Measurements from ENCODE around the gene PARN. TPM values are rescaled to one million over a fixed set of nuclear protein-coding genes. Genes with fewer than 3 reads are reported as not detected.
"Not testable (repeated sequence)": the region's sequence is repeated elsewhere in the genome, so short reads cannot be mapped to it uniquely, and the experiment has no call there.

PARN gene
- total and polyA plus RNA-seq, 3 donors from 2014 or later = 43.5 to 67.2 (median 47.6) TPM

- H3K36me3 ChIP-seq (ENCODE audit: low read depth, missing control alignments) = no peaks in the 10 kb centered on the region
- H3K9me3 ChIP-seq = no peaks in the 10 kb centered on the region
- H3K27me3 ChIP-seq = no peaks in the 10 kb centered on the region
- no peak overlapping the region for H3K4me3 ChIP-seq
- 88 to 93% methylated on average over 8 of the region's 8 CpGs for WGBS, 2 donors
- no peak for DNase-seq
- H3K27ac ChIP-seq = no peak overlapping the region
- H3K4me1 ChIP-seq = peaks cover 3% of the 10 kb centered on the region
- intact Hi-C loops (cut with DNase I; ENCODE audit: low total_unique reads) = no loop called here
- no peak for TF ChIP-seq POLR2A (IDR thresholded peaks at IDR 0.05)
- TF ChIP-seq CTCF (IDR thresholded peaks at IDR 0.05) = no peak
These were observed 11.1 kb upstream of the PARN start for GRCh38 chr16:14641206-14641605.

- TF ChIP-seq CTCF (IDR thresholded peaks at IDR 0.05) (no peak), POLR2A (IDR thresholded peaks at IDR 0.05) (no peak)
- no peaks in the 10 kb centered on the region for H3K9me3 ChIP-seq
- DNase-seq = no peak
- 84 to 89% methylated on average over 10 of the region's 10 CpGs for WGBS, 2 donors
- intact Hi-C loops (cut with DNase I; ENCODE audit: low total_unique reads) = no loop called here
- no peaks in the 10 kb centered on the region for H3K27me3 ChIP-seq
- peaks cover 10% of the 10 kb centered on the region for H3K4me1 ChIP-seq
- H3K4me3 ChIP-seq = no peak overlapping the region
- H3K36me3 ChIP-seq (ENCODE audit: low read depth, missing control alignments) = no peaks in the 10 kb centered on the region
- H3K27ac ChIP-seq = no peak overlapping the region
These were observed 10.5 kb upstream of the PARN start for GRCh38 chr16:14640538-14640937.

- H3K4me3 ChIP-seq; intact Hi-C loops (cut with DNase I; ENCODE audit: low total_unique reads); H3K27me3 ChIP-seq; H3K36me3 ChIP-seq (ENCODE audit: low read depth, missing control alignments); H3K27ac ChIP-seq; DNase-seq; H3K9me3 ChIP-seq: not testable (repeated sequence)
- whole genome bisulfite sequencing, 2 donors = 23 to 36% methylated on average over 1 of the region's 1 CpG
- peaks cover 18% of the 10 kb centered on the region for H3K4me1 ChIP-seq
These were observed 6.8 kb upstream of the PARN start for GRCh38 chr16:14636951-14637240.

GRCh38 chr16:14636179-14636950 is 6.3 kb upstream of the PARN start:
- H3K27me3 ChIP-seq; H3K36me3 ChIP-seq (ENCODE audit: low read depth, missing control alignments); intact Hi-C loops (cut with DNase I; ENCODE audit: low total_unique reads); H3K9me3 ChIP-seq; H3K4me3 ChIP-seq: not testable (repeated sequence)
- 36 to 38% methylated on average over 17 of the region's 17 CpGs for WGBS, 2 donors
- DNase-seq = peak; percentile 23
- Histone ChIP-seq H3K27ac (peak overlapping the region in 1 of 2 donors; percentile 11), H3K4me1 (peaks cover 18% of the 10 kb centered on the region)

- peak overlapping the region in 1 of 2 donors; percentile 11 for H3K27ac ChIP-seq
- H3K36me3 ChIP-seq (ENCODE audit: low read depth, missing control alignments) = no peaks in the 10 kb centered on the region
- H3K4me3 ChIP-seq = no peak overlapping the region
- H3K4me1 ChIP-seq = peaks cover 18% of the 10 kb centered on the region
- no peak for TF ChIP-seq POLR2A (IDR thresholded peaks at IDR 0.05)
- no peak for TF ChIP-seq CTCF (IDR thresholded peaks at IDR 0.05)
- H3K27me3 ChIP-seq = no peaks in the 10 kb centered on the region
- no peaks in the 10 kb centered on the region for H3K9me3 ChIP-seq
- intact Hi-C loops (cut with DNase I; ENCODE audit: low total_unique reads) = no loop called here
- WGBS, 2 donors = 72% methylated on average over 12 of the region's 12 CpGs
- no peak for DNase-seq
These were observed 5.5 kb upstream of the PARN start for GRCh38 chr16:14635395-14636165.
